Nephron (organoid): Measurements from ENCODE around the gene PDE6B.
"Not testable (repeated sequence)": the region's sequence is repeated elsewhere in the genome, so short reads cannot be mapped to it uniquely, and the experiment has no call there.

ENCODE experiments used
- H3K27ac Mint-ChIP-seq, 3 experiments: 2 replicates each; pipeline ENCODE4 v1.8.0; 2020; ENCODE audit warnings: mixed read lengths in 3 of 3, mild to moderate bottlenecking in 2 of 3, moderate library complexity in 1 of 3
- H3K27me3 Mint-ChIP-seq: 2 replicates; pipeline ENCODE4 v1.8.0; 2021; ENCODE audit warnings: low read depth, mild to moderate bottlenecking, moderate library complexity, mixed read lengths
- H3K36me3 Mint-ChIP-seq: 2 replicates; pipeline ENCODE4 v1.8.0; 2020; ENCODE audit warnings: low read depth, mixed read lengths
- H3K4me1 Mint-ChIP-seq: 2 replicates; pipeline ENCODE4 v1.8.0; 2020; ENCODE audit warnings: mixed read lengths
- H3K4me3 Mint-ChIP-seq, 3 experiments: 2 replicates each; pipeline ENCODE4 v1.8.0; 2020; ENCODE audit warnings: mild to moderate bottlenecking in 3 of 3, mixed read lengths in 3 of 3, moderate library complexity in 2 of 3
- H3K9me3 Mint-ChIP-seq: 2 replicates; pipeline ENCODE4 v1.8.0; 2020; ENCODE audit warnings: mixed read lengths
- CTCF ChIP-seq, 3 experiments: fragments of 200-600 bp; sonication (generic); IDR thresholded peaks; one replicate each; pipeline ENCODE4 v1.5.0; 2021; ENCODE audit warnings: antibody characterized with exemption in 3 of 3; ENCODE audit not compliant: unreplicated experiment in 3 of 3

Gene PDE6B

DNA sequence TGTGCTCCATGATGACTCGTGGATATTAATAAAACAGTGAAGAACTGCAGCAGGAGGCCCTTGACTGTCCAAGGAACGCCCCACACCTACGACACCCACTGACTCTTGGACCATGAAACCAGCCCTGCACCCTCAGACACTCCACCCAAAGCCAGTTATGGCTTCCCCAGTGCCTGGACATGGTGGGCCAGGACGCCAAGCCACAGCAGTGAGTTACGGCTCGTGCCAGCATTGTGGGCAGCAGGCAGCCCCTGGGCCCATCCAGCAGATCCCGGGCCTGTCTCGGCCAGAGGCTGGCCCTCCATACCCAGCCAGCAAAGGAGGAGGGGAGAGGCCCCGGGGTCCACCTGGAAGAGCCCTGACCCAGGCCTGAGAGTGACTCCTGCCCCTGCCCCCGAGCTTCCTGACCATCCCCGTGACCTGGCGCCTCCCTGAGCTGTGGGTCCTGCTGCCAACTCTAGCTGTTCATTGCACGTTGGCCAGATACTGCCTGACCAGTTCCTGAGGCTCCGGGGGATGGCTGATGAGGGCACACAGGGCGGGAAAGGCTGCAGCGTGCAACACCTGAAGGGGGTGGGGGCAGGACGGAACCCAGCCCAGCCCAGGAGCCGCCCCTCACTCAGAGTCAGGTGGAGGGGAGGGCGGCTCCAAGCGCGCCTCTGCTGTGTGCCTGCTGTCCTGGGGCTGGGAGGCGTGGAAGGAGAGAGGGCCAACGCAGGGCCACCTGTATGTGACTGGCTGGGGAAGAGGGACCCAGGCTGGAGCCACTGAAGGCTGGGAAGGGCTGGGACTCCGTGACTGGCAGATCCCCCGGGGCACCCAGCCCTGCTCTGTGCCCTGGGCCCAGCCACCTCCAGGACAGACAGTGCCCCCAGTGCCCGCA, 62.8 kb downstream of the PDE6B start:
- no peak for TF ChIP-seq CTCF (IDR thresholded peaks at IDR 0.05; ENCODE audit: unreplicated experiment in 3 of 3)
- H3K27ac Mint-ChIP-seq: no peak overlapping the region
- peak overlapping the region; percentile 3 to 74 (median 62) for H3K4me3 Mint-ChIP-seq
- no peaks in the 10 kb centered on the region for H3K27me3 Mint-ChIP-seq
- no peaks in the 10 kb centered on the region for H3K9me3 Mint-ChIP-seq
- peaks cover 19% of the 10 kb centered on the region for H3K4me1 Mint-ChIP-seq
- H3K36me3 Mint-ChIP-seq: no peaks in the 10 kb centered on the region

DNA sequence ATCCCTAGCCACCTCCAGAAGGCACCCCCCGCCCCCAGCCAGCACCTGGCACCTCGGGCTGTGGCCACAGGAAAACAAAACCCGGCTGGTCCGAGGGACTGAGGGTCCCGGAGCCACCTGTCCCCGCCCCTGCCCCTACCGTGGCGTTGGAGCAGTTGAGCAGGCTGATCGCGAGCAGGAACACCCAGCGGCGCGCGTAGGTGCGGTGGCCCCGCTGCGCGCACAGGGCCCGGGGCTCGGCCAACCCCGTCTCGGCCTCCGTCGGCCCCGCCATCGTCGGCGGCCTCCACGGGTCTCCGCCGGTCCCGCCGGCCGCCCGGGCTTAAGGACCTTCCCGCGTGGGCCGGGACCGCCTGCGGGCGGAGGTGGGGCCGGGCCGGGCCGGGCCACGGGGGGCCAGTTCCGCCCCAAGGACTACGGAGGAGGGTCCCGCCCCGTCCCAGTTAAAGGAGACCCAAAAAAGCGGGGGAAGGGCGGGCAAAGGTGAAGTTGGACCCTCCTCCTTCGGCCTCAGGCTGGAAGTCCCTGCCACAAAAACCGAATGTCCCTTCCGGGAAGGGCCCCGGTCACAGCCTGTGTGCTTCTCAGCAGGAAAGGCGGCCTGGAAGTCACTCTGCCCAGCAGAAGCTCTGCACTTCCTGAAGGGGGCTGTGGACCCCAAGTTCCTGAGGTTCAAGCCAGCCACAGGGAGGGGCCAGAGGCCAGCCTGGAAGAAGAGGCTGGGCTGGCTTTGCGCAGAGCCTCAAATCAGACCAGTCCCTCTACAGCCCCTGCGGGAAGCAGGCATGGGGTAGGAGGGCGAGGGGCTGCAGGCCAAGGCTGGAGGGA, 63.7 kb downstream of the PDE6B start, which contains the start of gene SLC49A3:
SLC49A3 (minus strand) TSS at position 298 of the 828 bp plus-strand sequence; CDS start at position 274, 24 bp downstream.
- Mint-ChIP-seq H3K27ac (no peak within 1 kb of the TSS), H3K36me3 (no peaks in the 10 kb centered on the region), H3K9me3 (no peaks in the 10 kb centered on the region), H3K4me3 (peak within 1 kb of the TSS; percentile 3 to 74 (median 62)), H3K27me3 (no peaks in the 10 kb centered on the region), H3K4me1 (peaks cover 13% of the 10 kb centered on the region)
- TF ChIP-seq CTCF (IDR thresholded peaks at IDR 0.05; ENCODE audit: unreplicated experiment in 3 of 3): no peak

DNA sequence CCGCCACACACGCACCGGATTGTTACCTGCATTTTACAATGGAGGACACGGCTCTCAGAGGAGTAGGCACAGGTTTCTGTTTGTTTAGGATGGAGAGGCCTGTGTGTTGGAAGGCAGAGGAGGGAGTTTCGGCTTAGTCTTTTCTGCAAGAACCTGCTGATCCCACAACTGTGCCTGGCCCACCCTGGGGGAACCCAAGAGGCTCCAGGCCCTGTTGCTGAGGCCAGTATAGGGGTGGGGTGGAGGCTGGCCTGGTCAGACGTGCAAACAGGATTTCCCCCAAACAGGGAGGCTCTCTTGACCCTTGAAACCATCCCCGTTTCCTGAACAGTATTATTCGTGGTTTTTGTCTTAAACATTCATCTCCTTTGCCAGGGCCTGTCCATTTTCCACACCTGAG, 64.3 kb downstream of the PDE6B start:
- Mint-ChIP-seq H3K27ac (no peak overlapping the region), H3K36me3 (no peaks in the 10 kb centered on the region), H3K4me1 (peaks cover 13% of the 10 kb centered on the region), H3K9me3 (no peaks in the 10 kb centered on the region), H3K27me3 (peaks cover 2% of the 10 kb centered on the region), H3K4me3 (peak overlapping the region in 2 of 3 experiments; percentile 24 to 51)
- TF ChIP-seq CTCF (IDR thresholded peaks at IDR 0.05; ENCODE audit: unreplicated experiment in 3 of 3): no peak

GRCh38 chr4:692771-693554, 67.6 kb downstream of the PDE6B start:
- Mint-ChIP-seq H3K4me3 (no peak overlapping the region), H3K27ac (no peak overlapping the region), H3K36me3 (no peaks in the 10 kb centered on the region), H3K4me1 (peaks cover under 1% of the 10 kb centered on the region), H3K27me3 (peaks cover 6% of the 10 kb centered on the region), H3K9me3 (peaks cover 4% of the 10 kb centered on the region)
- no peak for TF ChIP-seq CTCF (IDR thresholded peaks at IDR 0.05; ENCODE audit: unreplicated experiment in 3 of 3)

DNA sequence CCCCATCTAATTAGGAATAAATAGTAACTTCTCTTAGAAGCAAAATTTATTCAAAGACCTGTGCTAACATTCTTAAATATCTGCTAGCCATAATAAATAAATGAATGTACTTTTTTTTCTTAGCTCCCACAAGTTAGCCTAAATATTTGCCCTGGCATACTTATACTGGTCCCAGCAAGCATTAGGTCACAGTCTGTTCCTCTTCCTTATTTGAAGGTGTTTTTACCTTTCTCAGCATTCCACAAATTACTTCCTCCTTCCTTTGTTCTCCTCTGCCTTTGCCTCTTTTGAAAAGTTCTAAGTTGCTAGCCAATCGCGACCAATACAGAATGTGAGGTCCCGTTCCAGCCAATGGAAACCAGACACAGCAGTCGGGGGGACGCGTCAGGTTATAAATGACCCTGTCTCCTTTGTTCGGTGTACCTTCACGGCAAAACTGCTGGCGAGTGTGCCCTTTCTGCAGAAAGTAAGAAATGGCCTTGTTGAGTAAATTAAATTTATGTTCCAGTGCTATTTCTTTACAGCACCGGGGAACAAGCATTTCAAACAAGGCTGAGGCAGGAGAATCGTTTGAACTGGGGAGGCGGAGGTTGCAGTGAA, 69.1 kb downstream of the PDE6B start:
- not testable (repeated sequence) for H3K27ac Mint-ChIP-seq, H3K36me3 Mint-ChIP-seq, H3K9me3 Mint-ChIP-seq, H3K4me3 Mint-ChIP-seq, H3K4me1 Mint-ChIP-seq, H3K27me3 Mint-ChIP-seq
